Effector memory CD8-positive, alpha-beta T cell (primary cell): ENCODE results near the gene SOX8.
A peak's percentile ranks its signal among the peaks of the same experiment; 100 is the strongest.

Source experiments
- ATAC-seq: fragments of 150-1000 bp; cut with Tn5 transposase; replicated peaks from 2 replicates; pipeline ENCODE4 v1.10.0; 2021; ENCODE audit warnings: mild to moderate bottlenecking, moderate library complexity
- DNase-seq, 3 experiments: peaks; one replicate each; pipeline ENCODE4 v3.0.0; 2021
- H3K27ac Mint-ChIP-seq, 2 donors: one replicate each; pipeline ENCODE4 v1.8.0; 2022; ENCODE audit warnings: mild to moderate bottlenecking in 2 of 2, mixed read lengths in 2 of 2, moderate library complexity in 2 of 2
- H3K27me3 Mint-ChIP-seq, 2 donors: one replicate each; pipeline ENCODE4 v1.8.0; 2022; ENCODE audit warnings: mixed read lengths in 2 of 2
- H3K36me3 Mint-ChIP-seq: one replicate; pipeline ENCODE4 v1.8.0; 2022; ENCODE audit warnings: mild to moderate bottlenecking, moderate library complexity, mixed read lengths; ENCODE audit not compliant: insufficient read depth
- H3K4me1 Mint-ChIP-seq, 2 donors: one replicate each; pipeline ENCODE4 v1.8.0; 2022; ENCODE audit warnings: low read depth in 2 of 2, mixed read lengths in 2 of 2
- H3K4me3 Mint-ChIP-seq, 2 donors: one replicate each; pipeline ENCODE4 v1.8.0; 2022; ENCODE audit warnings: mild to moderate bottlenecking in 2 of 2, mixed read lengths in 2 of 2, moderate library complexity in 2 of 2
- H3K9me3 Mint-ChIP-seq, 2 donors: one replicate each; pipeline ENCODE4 v1.8.0; 2022; ENCODE audit warnings: mixed read lengths in 2 of 2

Gene SOX8

GRCh38 chr16:1002399-1003166, 21.0 kb downstream of the SOX8 start:
- Mint-ChIP-seq H3K36me3 (peaks cover 11% of the 10 kb centered on the region), H3K27me3 (peaks cover 8 to 11% of the 10 kb centered on the region in 2 donors), H3K9me3 (no peaks in the 10 kb centered on the region), H3K27ac (peak overlapping the region in 1 of 2 donors; percentile 26), H3K4me1 (peaks cover 20 to 31% of the 10 kb centered on the region in 2 donors), H3K4me3 (peak overlapping the region; percentile 37 to 66)
- DNase-seq, result peak in 2 of 3 experiments; percentile 23 to 28
- ATAC-seq, result peak; percentile 50

GRCh38 chr16:1003391-1004347, 22.1 kb downstream of the SOX8 start:
- H3K4me3 Mint-ChIP-seq, result peak overlapping the region; percentile 75 to 77
- no peaks in the 10 kb centered on the region for H3K9me3 Mint-ChIP-seq
- H3K27me3 Mint-ChIP-seq, result peaks cover 8 to 14% of the 10 kb centered on the region in 2 donors
- DNase-seq (no peak), ATAC-seq (peak; percentile 80)
- H3K36me3 Mint-ChIP-seq, result peaks cover 7% of the 10 kb centered on the region
- peak overlapping the region; percentile 87 to 88 for H3K27ac Mint-ChIP-seq
- H3K4me1 Mint-ChIP-seq, result peaks cover 11 to 21% of the 10 kb centered on the region in 2 donors

GRCh38 chr16:1005286-1005685, 23.7 kb downstream of the SOX8 start:
- DNase-seq (no peak), ATAC-seq (no peak)
- H3K36me3 Mint-ChIP-seq, result peaks cover 7% of the 10 kb centered on the region
- H3K27ac Mint-ChIP-seq, result peak overlapping the region; percentile 22 to 72
- peak overlapping the region in 1 of 2 donors; percentile 33 for H3K4me3 Mint-ChIP-seq
- H3K4me1 Mint-ChIP-seq, result peaks cover 8 to 20% of the 10 kb centered on the region in 2 donors
- peaks cover 17 to 26% of the 10 kb centered on the region in 2 donors for H3K27me3 Mint-ChIP-seq
- H3K9me3 Mint-ChIP-seq, result no peaks in the 10 kb centered on the region

GRCh38 chr16:1006781-1007180, 25.2 kb downstream of the SOX8 start:
- Mint-ChIP-seq H3K4me3 (peak overlapping the region in 1 of 2 donors; percentile 36), H3K4me1 (peaks cover 8 to 20% of the 10 kb centered on the region in 2 donors), H3K9me3 (no peaks in the 10 kb centered on the region), H3K27ac (no peak overlapping the region), H3K27me3 (peaks cover 26 to 40% of the 10 kb centered on the region in 2 donors), H3K36me3 (peaks cover 12% of the 10 kb centered on the region)
- DNase-seq (no peak), ATAC-seq (no peak)

- Mint-ChIP-seq H3K4me3 (no peak overlapping the region), H3K4me1 (peaks cover 8 to 20% of the 10 kb centered on the region in 2 donors), H3K9me3 (no peaks in the 10 kb centered on the region), H3K27me3 (peaks cover 26 to 43% of the 10 kb centered on the region in 2 donors), H3K36me3 (peaks cover 12% of the 10 kb centered on the region), H3K27ac (no peak overlapping the region)
- ATAC-seq (no peak), DNase-seq (no peak)
Measured at GRCh38 chr16:1007284-1007850, 25.8 kb downstream of the SOX8 start.

GRCh38 chr16:1008085-1008484, 26.5 kb downstream of the SOX8 start:
- Mint-ChIP-seq H3K4me3 (no peak overlapping the region), H3K27ac (no peak overlapping the region), H3K9me3 (no peaks in the 10 kb centered on the region), H3K27me3 (peaks cover 26 to 43% of the 10 kb centered on the region in 2 donors), H3K4me1 (peaks cover 8 to 13% of the 10 kb centered on the region in 2 donors), H3K36me3 (peaks cover 12% of the 10 kb centered on the region)
- DNase-seq (no peak), ATAC-seq (no peak)

GRCh38 chr16:1009358-1010150, 28.0 kb downstream of the SOX8 start:
- Mint-ChIP-seq H3K27me3 (peaks cover 26 to 43% of the 10 kb centered on the region in 2 donors), H3K4me1 (peaks cover 3% of the 10 kb centered on the region in 2 donors), H3K9me3 (no peaks in the 10 kb centered on the region), H3K27ac (no peak overlapping the region), H3K36me3 (peaks cover 7% of the 10 kb centered on the region), H3K4me3 (no peak overlapping the region)
- ATAC-seq (no peak), DNase-seq (no peak)

- no peak overlapping the region for H3K27ac Mint-ChIP-seq
- no peak overlapping the region for H3K4me3 Mint-ChIP-seq
- H3K36me3 Mint-ChIP-seq, result peaks cover 7% of the 10 kb centered on the region
- DNase-seq, result no peak
- peaks cover 26 to 43% of the 10 kb centered on the region in 2 donors for H3K27me3 Mint-ChIP-seq
- H3K9me3 Mint-ChIP-seq, result no peaks in the 10 kb centered on the region
- no peak for ATAC-seq
- H3K4me1 Mint-ChIP-seq, result peaks cover 1 to 2% of the 10 kb centered on the region in 2 donors
Measured at GRCh38 chr16:1010251-1010650, 28.7 kb downstream of the SOX8 start.

GRCh38 chr16:1010815-1011214, 29.2 kb downstream of the SOX8 start:
- Mint-ChIP-seq H3K9me3 (no peaks in the 10 kb centered on the region), H3K36me3 (peaks cover 7% of the 10 kb centered on the region), H3K4me1 (no peaks in the 10 kb centered on the region), H3K27me3 (peaks cover 26 to 43% of the 10 kb centered on the region in 2 donors), H3K4me3 (no peak overlapping the region), H3K27ac (no peak overlapping the region)
- ATAC-seq (no peak), DNase-seq (no peak)

GRCh38 chr16:1011316-1012082, 29.9 kb downstream of the SOX8 start:
- Mint-ChIP-seq H3K4me1 (no peaks in the 10 kb centered on the region), H3K4me3 (no peak overlapping the region), H3K9me3 (no peaks in the 10 kb centered on the region), H3K36me3 (peaks cover 5% of the 10 kb centered on the region), H3K27me3 (peaks cover 26 to 43% of the 10 kb centered on the region in 2 donors), H3K27ac (peak overlapping the region in 1 of 2 donors; percentile 77)
- DNase-seq, result no peak
- ATAC-seq, result no peak

- no peak for ATAC-seq
- no peaks in the 10 kb centered on the region for H3K4me1 Mint-ChIP-seq
Measured at GRCh38 chr16:1012135-1012534, 30.6 kb downstream of the SOX8 start.

More at GRCh38 chr16:1012135-1012534, 30.6 kb downstream of the SOX8 start:
- Mint-ChIP-seq H3K27me3 (peaks cover 26 to 43% of the 10 kb centered on the region in 2 donors), H3K27ac (no peak overlapping the region), H3K9me3 (no peaks in the 10 kb centered on the region), H3K4me3 (no peak overlapping the region), H3K36me3 (peaks cover 5% of the 10 kb centered on the region)
- no peak for DNase-seq
